Measurements from ENCODE around the gene LCE1C.

DNA sequence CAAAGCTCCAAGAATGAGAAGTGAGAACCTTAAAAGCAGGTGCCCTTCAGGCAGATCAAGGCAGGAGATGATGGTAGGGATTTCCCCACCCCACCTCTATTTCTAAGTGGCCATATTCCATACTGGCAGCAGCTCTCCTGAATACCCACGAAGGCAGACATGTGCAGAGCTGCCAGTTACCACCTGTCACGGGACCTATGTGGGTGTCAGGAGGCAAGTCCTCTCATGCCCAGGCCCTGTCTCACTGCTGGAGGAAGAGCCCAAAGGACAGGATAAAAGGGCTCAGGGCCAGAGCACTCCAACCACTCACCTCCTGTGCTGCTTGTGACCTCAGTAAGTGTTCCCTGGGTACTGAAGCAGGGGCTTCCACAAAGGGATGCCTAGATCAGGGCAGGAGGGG is 4.6 kb upstream of the LCE1C start:
- TF ChIP-seq, protein P1, sequence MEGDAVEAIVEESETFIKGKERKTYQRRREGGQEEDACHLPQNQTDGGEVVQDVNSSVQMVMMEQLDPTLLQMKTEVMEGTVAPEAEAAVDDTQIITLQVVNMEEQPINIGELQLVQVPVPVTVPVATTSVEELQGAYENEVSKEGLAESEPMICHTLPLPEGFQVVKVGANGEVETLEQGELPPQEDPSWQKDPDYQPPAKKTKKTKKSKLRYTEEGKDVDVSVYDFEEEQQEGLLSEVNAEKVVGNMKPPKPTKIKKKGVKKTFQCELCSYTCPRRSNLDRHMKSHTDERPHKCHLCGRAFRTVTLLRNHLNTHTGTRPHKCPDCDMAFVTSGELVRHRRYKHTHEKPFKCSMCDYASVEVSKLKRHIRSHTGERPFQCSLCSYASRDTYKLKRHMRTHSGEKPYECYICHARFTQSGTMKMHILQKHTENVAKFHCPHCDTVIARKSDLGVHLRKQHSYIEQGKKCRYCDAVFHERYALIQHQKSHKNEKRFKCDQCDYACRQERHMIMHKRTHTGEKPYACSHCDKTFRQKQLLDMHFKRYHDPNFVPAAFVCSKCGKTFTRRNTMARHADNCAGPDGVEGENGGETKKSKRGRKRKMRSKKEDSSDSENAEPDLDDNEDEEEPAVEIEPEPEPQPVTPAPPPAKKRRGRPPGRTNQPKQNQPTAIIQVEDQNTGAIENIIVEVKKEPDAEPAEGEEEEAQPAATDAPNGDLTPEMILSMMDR (conservative IDR thresholded peaks at IDR 0.05 in 1 of 2, IDR thresholded peaks at IDR 0.05 in 1 of 2; ENCODE audit: extremely low read depth in 1 of 2, insufficient read depth in 1 of 2, low read depth in 1 of 2, low read length in 2 of 2), result no peak
- no peak for TF ChIP-seq EZH2 (IDR thresholded peaks at IDR 0.05; ENCODE audit: borderline replicate concordance, low read length)
